RWPE2 (cell line): ENCODE data around the gene MYO7A.
A peak's percentile ranks its signal among the peaks of the same experiment; 100 is the strongest.

Experiments
- ATAC-seq: fragments of 200-7000 bp; cut with Tn5 transposase; 3 replicates; pipeline ENCODE4 v1.9.1; 2021; ENCODE audit warnings: low read depth
- DNase-seq: peaks from one replicate; pipeline ENCODE4 v3.0.0-alpha.2; 2020; ENCODE audit warnings: low spot score
- H3K27ac ChIP-seq: fragments of 450-650 bp; 2 replicates; pipeline ENCODE4 v1.5.1; 2017; ENCODE audit warnings: mild to moderate bottlenecking; ENCODE audit not compliant: poor library complexity, severe bottlenecking
- H3K27me3 ChIP-seq: fragments of 250-450 bp; sonication (Bioruptor Pico); 2 replicates; pipeline ENCODE4 v1.5.1; 2021; ENCODE audit warnings: mild to moderate bottlenecking, moderate library complexity; ENCODE audit not compliant: insufficient read depth, poor library complexity, severe bottlenecking
- H3K36me3 ChIP-seq: fragments of 250-450 bp; sonication (Bioruptor Pico); 2 replicates; pipeline ENCODE4 v1.5.1; 2020; ENCODE audit warnings: low read depth, mild to moderate bottlenecking, moderate library complexity
- H3K4me1 ChIP-seq: fragments of 250-450 bp; sonication (Bioruptor Pico); 2 replicates; pipeline ENCODE4 v1.5.1; 2021; ENCODE audit warnings: mild to moderate bottlenecking, moderate library complexity; ENCODE audit not compliant: insufficient read depth, poor library complexity, severe bottlenecking
- H3K4me3 ChIP-seq: fragments of 250-450 bp; sonication (Bioruptor Pico); 2 replicates; pipeline ENCODE4 v1.5.1; 2021; ENCODE audit warnings: mild to moderate bottlenecking, moderate library complexity; ENCODE audit not compliant: severe bottlenecking
- H3K9me3 ChIP-seq: fragments of 250-450 bp; sonication (Bioruptor Pico); 2 replicates; pipeline ENCODE4 v1.5.1; 2021; ENCODE audit warnings: mild to moderate bottlenecking, moderate library complexity; ENCODE audit not compliant: severe bottlenecking
- CTCF ChIP-seq: fragments of 450-650 bp; IDR thresholded peaks from one replicate; pipeline ENCODE4 v1.5.1; 2017; ENCODE audit warnings: mild to moderate bottlenecking, moderate library complexity; ENCODE audit not compliant: poor library complexity, severe bottlenecking

MYO7A gene

GRCh38 chr11:77201991-77202841, 74.2 kb downstream of the MYO7A start:
- no peak for DNase-seq
- no peaks in the 10 kb centered on the region for H3K36me3 ChIP-seq
- TF ChIP-seq CTCF: no peak
- H3K4me1 ChIP-seq: no peaks in the 10 kb centered on the region
- ATAC-seq: no peak
- no peak overlapping the region for H3K27ac ChIP-seq
- no peaks in the 10 kb centered on the region for H3K27me3 ChIP-seq
- H3K4me3 ChIP-seq: no peak overlapping the region
- no peaks in the 10 kb centered on the region for H3K9me3 ChIP-seq

- H3K36me3 ChIP-seq: no peaks in the 10 kb centered on the region
- H3K27me3 ChIP-seq: no peaks in the 10 kb centered on the region
- TF ChIP-seq CTCF: no peak
- H3K4me3 ChIP-seq: no peak overlapping the region
- DNase-seq: peak; percentile 47
- no peak overlapping the region for H3K27ac ChIP-seq
- no peak for ATAC-seq
- no peaks in the 10 kb centered on the region for H3K4me1 ChIP-seq
- no peaks in the 10 kb centered on the region for H3K9me3 ChIP-seq
These were observed 75.2 kb downstream of the MYO7A start for GRCh38 chr11:77202941-77203900.

- Histone ChIP-seq H3K27me3 (no peaks in the 10 kb centered on the region), H3K9me3 (no peaks in the 10 kb centered on the region), H3K36me3 (no peaks in the 10 kb centered on the region), H3K27ac (no peak overlapping the region), H3K4me1 (no peaks in the 10 kb centered on the region), H3K4me3 (no peak overlapping the region)
- no peak for TF ChIP-seq CTCF
- no peak for DNase-seq
- no peak for ATAC-seq
These were observed 76.1 kb downstream of the MYO7A start for GRCh38 chr11:77203901-77204753.

- H3K27me3 ChIP-seq: no peaks in the 10 kb centered on the region
- H3K36me3 ChIP-seq: no peaks in the 10 kb centered on the region
- no peak for TF ChIP-seq CTCF
- DNase-seq: no peak
- no peak overlapping the region for H3K4me3 ChIP-seq
- H3K27ac ChIP-seq: no peak overlapping the region
- no peak for ATAC-seq
- H3K4me1 ChIP-seq: no peaks in the 10 kb centered on the region
- no peaks in the 10 kb centered on the region for H3K9me3 ChIP-seq
These were observed 76.9 kb downstream of the MYO7A start for GRCh38 chr11:77204754-77205466.
